ENCODE data around the gene SNX33.
"Not testable (repeated sequence)": the region's sequence is repeated elsewhere in the genome, so short reads cannot be mapped to it uniquely, and the experiment has no call there.

SNX33 gene

DNA sequence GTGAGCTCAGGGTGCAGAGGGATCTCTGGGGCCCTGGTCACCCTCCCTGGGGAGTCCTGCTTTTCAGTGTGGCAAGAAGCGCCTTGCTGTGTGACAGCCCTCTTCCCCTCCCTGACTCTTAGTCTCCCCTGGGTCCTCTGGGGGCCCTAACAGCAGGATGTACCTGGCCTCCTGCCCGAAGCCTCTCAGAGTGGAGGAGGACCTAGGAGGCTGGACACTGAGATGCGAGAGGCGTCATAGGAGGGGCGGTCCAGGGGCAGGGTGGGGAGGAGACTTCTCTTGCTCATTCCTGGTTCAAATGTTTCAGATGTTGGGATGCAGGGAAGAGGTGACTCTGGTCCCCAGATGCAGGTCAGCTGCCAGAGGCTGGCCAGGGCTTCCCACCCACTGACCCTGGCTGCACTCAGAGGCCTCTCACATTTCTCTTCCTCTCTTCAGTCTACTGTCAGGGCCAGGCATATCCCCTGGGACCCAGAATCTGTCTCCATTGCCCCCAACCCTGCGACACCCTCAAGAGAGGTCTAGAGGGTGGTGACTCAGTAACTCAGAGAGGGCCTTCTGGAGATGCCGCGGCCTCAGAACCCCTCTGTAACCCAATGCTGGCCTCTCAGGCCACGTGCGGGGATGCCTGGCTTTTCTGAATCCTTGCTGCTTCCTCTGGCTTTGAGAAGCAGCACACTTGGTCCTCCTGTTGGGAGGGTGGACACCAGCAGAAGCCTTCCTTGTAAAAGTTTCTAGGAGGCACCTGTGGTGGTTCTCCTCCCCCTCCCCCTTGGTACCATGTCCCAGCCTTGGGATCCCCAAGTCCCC, 25.9 kb downstream of the SNX33 start:
- TF ChIP-seq, protein P1, sequence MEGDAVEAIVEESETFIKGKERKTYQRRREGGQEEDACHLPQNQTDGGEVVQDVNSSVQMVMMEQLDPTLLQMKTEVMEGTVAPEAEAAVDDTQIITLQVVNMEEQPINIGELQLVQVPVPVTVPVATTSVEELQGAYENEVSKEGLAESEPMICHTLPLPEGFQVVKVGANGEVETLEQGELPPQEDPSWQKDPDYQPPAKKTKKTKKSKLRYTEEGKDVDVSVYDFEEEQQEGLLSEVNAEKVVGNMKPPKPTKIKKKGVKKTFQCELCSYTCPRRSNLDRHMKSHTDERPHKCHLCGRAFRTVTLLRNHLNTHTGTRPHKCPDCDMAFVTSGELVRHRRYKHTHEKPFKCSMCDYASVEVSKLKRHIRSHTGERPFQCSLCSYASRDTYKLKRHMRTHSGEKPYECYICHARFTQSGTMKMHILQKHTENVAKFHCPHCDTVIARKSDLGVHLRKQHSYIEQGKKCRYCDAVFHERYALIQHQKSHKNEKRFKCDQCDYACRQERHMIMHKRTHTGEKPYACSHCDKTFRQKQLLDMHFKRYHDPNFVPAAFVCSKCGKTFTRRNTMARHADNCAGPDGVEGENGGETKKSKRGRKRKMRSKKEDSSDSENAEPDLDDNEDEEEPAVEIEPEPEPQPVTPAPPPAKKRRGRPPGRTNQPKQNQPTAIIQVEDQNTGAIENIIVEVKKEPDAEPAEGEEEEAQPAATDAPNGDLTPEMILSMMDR (IDR thresholded peaks at IDR 0.05; ENCODE audit: low read depth, low read length): no peak
- no peak overlapping the region for H3K4me3 ChIP-seq (ENCODE audit: low read depth, low read length)

DNA sequence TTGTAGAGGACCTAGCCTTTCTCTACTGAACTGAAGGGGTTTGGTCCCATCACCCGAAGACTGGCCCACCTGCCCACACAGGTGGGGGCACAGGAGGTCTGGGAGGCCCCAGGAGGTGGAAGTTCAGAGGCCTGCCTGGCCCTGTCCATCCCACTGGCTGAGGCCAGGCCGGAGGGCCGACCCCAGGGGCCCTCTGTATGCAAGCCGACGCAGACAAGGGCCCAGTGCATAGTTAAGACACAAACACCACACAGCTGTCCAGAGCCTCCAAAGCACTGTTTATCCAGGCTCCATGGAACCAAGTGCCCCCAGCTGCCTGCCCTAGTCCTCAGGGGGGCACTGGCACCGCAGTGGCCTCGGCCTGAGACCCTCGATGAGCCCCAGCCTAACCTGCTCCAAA, 26.7 kb downstream of the SNX33 start:
- TF ChIP-seq, protein P1 (IDR thresholded peaks at IDR 0.05; ENCODE audit: low read depth, low read length): no peak
- H3K4me3 ChIP-seq (ENCODE audit: low read depth, low read length): no peak overlapping the region

DNA sequence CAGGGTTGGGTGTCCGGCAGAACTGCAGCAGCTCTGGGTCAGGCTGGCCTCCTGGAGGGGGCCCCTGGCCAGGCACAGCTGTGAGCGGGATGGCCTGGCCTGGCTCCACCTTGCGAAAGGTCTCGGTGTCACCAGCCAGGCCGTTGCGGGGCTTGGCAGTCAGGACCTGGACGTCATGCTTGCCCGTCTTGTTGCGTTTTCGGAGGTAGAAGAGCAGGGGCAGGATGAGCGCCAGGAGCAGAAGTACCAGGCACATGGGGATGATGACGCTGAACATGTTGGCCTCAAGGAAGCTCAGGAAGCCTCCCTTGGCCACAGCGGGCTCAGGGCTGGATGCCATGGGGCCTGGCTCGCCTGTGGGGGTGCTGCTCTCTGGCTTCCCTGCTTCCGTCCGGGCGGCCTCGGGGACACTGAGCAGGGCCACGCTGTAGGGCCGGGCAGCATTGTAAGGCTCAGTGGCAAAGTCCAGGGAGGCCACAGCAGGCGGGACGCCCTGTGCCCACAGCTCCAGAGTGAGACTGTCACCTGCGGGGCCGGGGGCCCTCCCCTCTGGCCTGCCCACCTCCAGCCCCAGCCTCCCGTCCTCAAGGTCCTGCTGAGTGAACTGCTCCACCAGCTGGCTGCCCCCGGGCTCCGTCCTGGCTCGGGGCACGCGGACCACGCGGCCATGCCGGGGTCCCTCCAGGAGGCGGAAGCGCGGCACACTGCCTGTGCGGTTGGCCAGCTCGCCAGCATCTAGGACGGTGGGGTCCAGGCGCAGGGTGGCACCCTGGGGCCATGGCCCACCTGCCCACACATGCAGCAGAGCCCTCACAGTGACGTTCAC, 28.1 kb downstream of the SNX33 start:
- H3K4me3 ChIP-seq (ENCODE audit: low read depth, low read length): no peak overlapping the region
- TF ChIP-seq, protein P1 (IDR thresholded peaks at IDR 0.05; ENCODE audit: low read depth, low read length): no peak

DNA sequence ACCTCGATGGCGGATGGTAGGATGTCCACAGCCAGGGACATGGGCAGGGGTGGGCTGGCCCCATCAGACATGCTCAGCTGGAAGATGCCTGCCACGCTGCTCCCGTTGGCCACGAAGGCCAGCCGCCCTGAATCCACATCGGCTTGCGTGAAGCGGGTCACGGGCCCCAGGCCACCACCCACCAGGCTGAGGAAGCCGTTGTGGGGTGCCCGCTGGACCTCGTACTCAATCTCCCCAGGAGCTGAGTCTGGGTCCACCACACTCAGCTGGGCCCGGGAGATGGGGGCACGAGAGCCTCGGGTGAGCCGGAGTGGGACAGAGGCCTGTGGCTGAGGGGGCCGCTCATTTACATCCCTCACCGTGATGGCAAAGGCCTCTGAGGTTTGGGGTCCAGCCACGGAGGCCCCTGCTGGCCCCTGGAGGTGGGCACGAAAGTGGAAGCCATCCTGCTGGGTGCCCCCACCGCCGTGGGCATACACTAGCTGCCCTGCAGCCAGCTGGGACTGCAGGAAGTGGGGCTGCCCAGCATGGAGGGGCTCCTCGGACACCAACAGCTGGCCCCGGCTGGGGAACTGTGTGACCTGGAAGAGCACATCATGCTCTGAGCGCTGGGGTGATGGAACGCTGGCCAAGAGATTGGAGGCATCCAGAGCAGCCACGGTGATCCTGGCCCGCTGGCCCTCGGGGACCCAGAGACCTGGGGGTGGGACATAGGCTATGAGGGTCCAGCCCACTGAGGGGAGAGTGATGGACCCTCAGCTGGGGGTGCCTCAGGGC, 29.2 kb downstream of the SNX33 start:
- TF ChIP-seq, protein P1 (IDR thresholded peaks at IDR 0.05; ENCODE audit: low read depth, low read length): no peak
- H3K4me3 ChIP-seq (ENCODE audit: low read depth, low read length): no peak overlapping the region

DNA sequence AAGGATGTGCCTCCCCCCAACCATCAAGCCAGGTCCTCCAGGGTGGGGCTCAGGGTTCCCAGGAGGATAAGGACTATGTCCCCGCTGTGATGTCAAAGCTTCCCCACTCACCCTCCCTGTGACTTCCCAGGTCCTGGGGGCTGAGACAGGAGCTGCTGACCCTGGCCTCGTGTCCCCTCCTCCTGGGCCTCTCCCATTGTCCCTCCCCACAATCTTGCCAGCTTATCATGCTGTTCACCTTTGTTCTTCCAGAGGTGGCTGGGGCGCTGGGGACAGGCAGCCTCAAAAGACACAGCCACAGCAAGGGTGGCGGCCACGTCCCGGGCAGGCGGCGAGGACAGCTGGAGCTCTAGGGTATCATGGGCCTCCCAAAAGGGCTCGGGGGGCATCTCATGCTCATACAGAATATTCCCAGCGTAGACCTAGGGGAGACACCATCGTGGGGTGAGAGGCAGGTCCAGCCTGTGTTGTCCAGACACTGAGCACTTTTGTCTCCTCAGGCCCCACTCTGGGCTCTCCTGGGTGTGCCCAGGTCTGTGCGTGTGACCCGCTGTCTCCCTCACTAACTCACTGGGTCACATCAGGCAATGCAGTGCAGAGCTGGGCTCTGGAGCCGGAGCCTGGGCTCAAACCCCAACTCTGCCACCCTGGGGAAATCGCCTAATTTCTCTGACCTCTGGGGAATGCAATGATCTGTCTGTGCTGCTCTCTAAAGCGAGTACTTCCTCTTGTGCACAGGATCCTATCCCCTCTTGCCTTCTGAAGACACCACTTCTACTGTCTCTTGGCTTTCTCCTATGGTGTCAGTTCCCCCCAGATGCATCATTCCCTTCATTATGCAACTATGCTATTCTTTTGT, 30.0 kb downstream of the SNX33 start:
- H3K4me3 ChIP-seq (ENCODE audit: low read depth, low read length): no peak overlapping the region
- TF ChIP-seq, protein P1 (IDR thresholded peaks at IDR 0.05; ENCODE audit: low read depth, low read length): no peak

DNA sequence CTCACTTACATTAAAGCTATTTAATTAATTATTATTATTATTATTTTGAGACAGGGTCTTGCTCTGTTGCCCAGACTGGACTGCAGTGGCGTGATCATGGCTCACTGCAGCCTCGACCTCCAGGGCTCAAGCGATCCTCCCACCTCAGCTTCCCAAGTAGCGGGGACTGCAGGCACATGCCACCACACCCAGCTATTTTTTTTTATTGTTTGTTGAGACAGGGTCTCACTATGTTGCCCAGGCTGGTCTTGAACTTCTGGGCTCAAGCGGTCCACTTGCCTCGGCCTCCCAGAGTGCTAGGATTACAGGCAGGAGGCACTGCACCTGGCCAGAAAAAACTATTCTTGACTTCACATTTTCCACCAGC, 30.6 kb downstream of the SNX33 start:
- not testable (repeated sequence) for H3K4me3 ChIP-seq (ENCODE audit: low read depth, low read length)
